GM12878 (cell line): ENCODE measurements around the gene AP5B1. TPM values are rescaled to one million over a fixed set of nuclear protein-coding genes. Genes with fewer than 3 reads are reported as not detected.

Experiments
- CBFB ChIP-seq: IDR thresholded peaks from 2 replicates; pipeline ENCODE4 v1.6.1; 2016; ENCODE audit warnings: antibody characterized with exemption, low read depth
- GATAD2B ChIP-seq: fragments of 450-650 bp; conservative IDR thresholded peaks from 2 replicates; pipeline ENCODE4 v1.6.1; 2017; ENCODE audit warnings: low read depth, mild to moderate bottlenecking, moderate library complexity
- HCFC1 ChIP-seq: fragments of 150-350 bp; IDR thresholded peaks from 2 replicates; pipeline ENCODE4 v1.6.1; 2014; ENCODE audit warnings: low read length
- KAT2A ChIP-seq: conservative IDR thresholded peaks from 2 replicates; pipeline ENCODE4 v1.6.1; 2011; ENCODE audit warnings: low read depth, low read length; ENCODE audit not compliant: control insufficient read depth
- MTA3 ChIP-seq: IDR thresholded peaks from 2 replicates; pipeline ENCODE4 v1.6.1; 2012; ENCODE audit warnings: low read length, inconsistent platforms, borderline replicate concordance
- POLR2AphosphoS5 ChIP-seq: IDR thresholded peaks from 2 replicates; pipeline ENCODE4 v1.6.1; 2011; ENCODE audit warnings: mild to moderate bottlenecking, low read length, inconsistent platforms
- SMC3 ChIP-seq: IDR thresholded peaks from 2 replicates; pipeline ENCODE4 v1.6.1; 2011; ENCODE audit warnings: low read length, improper control_type of control experiment, borderline replicate concordance
- SUPT20H ChIP-seq: IDR thresholded peaks from 2 replicates; pipeline ENCODE4 v1.6.1; 2011; ENCODE audit warnings: low read depth, mild to moderate bottlenecking, low read length, moderate library complexity, borderline replicate concordance; ENCODE audit not compliant: control insufficient read depth
- SUZ12 ChIP-seq: fragments of 200-600 bp; sonication (generic); IDR thresholded peaks from one replicate; pipeline ENCODE4 v1.6.1; 2018; ENCODE audit warnings: antibody characterized with exemption, mild to moderate bottlenecking; ENCODE audit not compliant: unreplicated experiment
- ZNF207 ChIP-seq: fragments of 450-650 bp; IDR thresholded peaks from 2 replicates; pipeline ENCODE4 v1.6.1; 2014; ENCODE audit warnings: antibody characterized with exemption, mild to moderate bottlenecking, borderline replicate concordance
- ZSCAN29 ChIP-seq: fragments of 450-650 bp; IDR thresholded peaks from 2 replicates; pipeline ENCODE4 v1.6.1; 2017; ENCODE audit warnings: mild to moderate bottlenecking, moderate library complexity
- polyA plus RNA-seq, 11 experiments: library from polyadenylated mRNA; depleted of rRNA in 4 of 11; unstranded in 6 of 11; stranded (reverse) in 5 of 11; fragments of >200 nt; fragmentation: Nextera tagmentation in 4 of 11; fragmentation: Illumina TruSeq in 1 of 11; extraction: Ambion mirVana in 4 of 11; extraction: Trizol in 1 of 11; gene quantifications; 1 replicate in 1 of 11; 2 replicates in 10 of 11; pipeline versions ENCODE4 v1.2.1 to v1.2.3, GENCODE V29; 2011 to 2016; ENCODE audit warnings: inconsistent platforms in 2 of 11, missing spikeins in 2 of 11, low read depth in 1 of 11
- total RNA-seq, 4 experiments: library from RNA; depleted of rRNA in 3 of 4; stranded (reverse); fragments of >200 nt in 3 of 4; fragmentation: Illumina TruSeq in 1 of 4; extraction: Trizol in 1 of 4; gene quantifications; 2 replicates each; pipeline versions ENCODE4 v1.2.1 to v1.2.3, GENCODE V29; 2013 to 2021
- TF ChIP-seq, protein P1 (sequence below): fragments of 450-650 bp; formaldehyde crosslinking; IDR thresholded peaks from 2 replicates; pipeline ENCODE4 v1.5.0; 2022; ENCODE audit warnings: mild to moderate bottlenecking, missing genetic modification characterization
- TF ChIP-seq, protein P2 (sequence below): fragments of 450-650 bp; IDR thresholded peaks from 2 replicates; pipeline ENCODE4 v1.6.1; 2017; ENCODE audit warnings: low read depth, mild to moderate bottlenecking, moderate library complexity
- TF ChIP-seq, protein P3 (sequence below): fragments of 150-350 bp; IDR thresholded peaks from 2 replicates; pipeline ENCODE4 v1.6.1; 2016; ENCODE audit warnings: low read depth, low read length
- TF ChIP-seq, protein P4 (sequence below): fragments of 450-650 bp; conservative IDR thresholded peaks from 2 replicates; pipeline ENCODE4 v1.6.1; 2017; ENCODE audit warnings: mild to moderate bottlenecking, moderate library complexity
- TF ChIP-seq, protein P5 (sequence below): fragments of 450-650 bp; IDR thresholded peaks from 2 replicates; pipeline ENCODE4 v1.6.1; 2017; ENCODE audit warnings: mild to moderate bottlenecking

AP5B1 gene
- total and polyA plus RNA-seq, 10 of the 15 experiments (the other 5 are each of a cell fraction or from before 2014, with no cell fraction given) = 0.47 to 13.1 (median 4.8) TPM

DNA sequence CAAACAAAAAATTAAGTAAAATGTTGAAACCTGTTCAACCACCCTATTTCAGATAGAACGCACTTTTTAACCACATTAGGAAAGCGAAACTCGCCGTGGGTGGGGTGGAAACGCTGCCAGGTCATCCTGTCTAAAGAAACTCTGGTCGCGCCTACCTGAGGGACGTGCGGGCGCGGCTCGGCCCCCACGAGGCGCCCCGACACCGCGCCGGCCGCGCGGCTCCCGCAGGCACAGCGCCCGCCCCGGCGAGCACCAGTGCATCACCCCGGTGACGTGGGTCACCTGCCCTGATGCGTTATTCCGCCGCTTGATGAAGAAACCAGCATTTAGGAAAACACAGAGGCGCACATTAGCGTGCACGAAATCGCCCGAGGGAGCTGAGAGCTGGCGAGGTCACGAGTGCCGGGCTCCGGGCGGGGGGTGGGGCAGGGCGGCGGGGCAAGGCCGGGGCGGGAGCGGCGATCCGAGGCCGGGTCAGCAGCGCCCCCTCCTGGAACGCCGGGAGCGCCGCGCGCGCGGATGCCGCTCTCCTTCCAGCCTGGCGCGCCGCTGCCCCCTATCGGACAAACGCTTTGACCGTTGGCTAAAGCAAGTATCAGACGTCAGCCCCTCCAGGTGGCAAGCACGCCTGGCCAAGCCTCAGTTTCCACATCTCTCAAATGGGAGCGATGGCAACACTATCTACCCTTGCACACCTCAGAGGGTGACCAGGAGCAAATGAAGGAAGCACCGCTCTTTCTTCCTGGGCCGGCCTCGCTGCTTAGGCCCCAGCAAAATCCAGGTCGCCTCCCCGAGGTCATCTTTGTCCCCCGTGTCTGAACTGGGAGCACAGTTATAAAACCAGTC is 37.3 kb upstream of the AP5B1 start (continued):
- TF ChIP-seq ZNF207 = no peak
- 0 out of 2 replicates have a peak, but pooled peaks have one; percentile 26 for TF ChIP-seq HCFC1
- TF ChIP-seq MTA3 = no peak
- 0 out of 2 replicates have a peak, but pooled peaks have one; percentile 44 for TF ChIP-seq ZSCAN29
- TF ChIP-seq CBFB = no peak
- no peak for TF ChIP-seq SUPT20H
- TF ChIP-seq, protein P1, sequence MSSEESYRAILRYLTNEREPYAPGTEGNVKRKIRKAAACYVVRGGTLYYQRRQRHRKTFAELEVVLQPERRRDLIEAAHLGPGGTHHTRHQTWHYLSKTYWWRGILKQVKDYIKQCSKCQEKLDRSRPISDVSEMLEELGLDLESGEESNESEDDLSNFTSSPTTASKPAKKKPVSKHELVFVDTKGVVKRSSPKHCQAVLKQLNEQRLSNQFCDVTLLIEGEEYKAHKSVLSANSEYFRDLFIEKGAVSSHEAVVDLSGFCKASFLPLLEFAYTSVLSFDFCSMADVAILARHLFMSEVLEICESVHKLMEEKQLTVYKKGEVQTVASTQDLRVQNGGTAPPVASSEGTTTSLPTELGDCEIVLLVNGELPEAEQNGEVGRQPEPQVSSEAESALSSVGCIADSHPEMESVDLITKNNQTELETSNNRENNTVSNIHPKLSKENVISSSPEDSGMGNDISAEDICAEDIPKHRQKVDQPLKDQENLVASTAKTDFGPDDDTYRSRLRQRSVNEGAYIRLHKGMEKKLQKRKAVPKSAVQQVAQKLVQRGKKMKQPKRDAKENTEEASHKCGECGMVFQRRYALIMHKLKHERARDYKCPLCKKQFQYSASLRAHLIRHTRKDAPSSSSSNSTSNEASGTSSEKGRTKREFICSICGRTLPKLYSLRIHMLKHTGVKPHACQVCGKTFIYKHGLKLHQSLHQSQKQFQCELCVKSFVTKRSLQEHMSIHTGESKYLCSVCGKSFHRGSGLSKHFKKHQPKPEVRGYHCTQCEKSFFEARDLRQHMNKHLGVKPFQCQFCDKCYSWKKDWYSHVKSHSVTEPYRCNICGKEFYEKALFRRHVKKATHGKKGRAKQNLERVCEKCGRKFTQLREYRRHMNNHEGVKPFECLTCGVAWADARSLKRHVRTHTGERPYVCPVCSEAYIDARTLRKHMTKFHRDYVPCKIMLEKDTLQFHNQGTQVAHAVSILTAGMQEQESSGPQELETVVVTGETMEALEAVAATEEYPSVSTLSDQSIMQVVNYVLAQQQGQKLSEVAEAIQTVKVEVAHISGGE = no peak
- no peak for TF ChIP-seq SUZ12
- TF ChIP-seq, protein P2, sequence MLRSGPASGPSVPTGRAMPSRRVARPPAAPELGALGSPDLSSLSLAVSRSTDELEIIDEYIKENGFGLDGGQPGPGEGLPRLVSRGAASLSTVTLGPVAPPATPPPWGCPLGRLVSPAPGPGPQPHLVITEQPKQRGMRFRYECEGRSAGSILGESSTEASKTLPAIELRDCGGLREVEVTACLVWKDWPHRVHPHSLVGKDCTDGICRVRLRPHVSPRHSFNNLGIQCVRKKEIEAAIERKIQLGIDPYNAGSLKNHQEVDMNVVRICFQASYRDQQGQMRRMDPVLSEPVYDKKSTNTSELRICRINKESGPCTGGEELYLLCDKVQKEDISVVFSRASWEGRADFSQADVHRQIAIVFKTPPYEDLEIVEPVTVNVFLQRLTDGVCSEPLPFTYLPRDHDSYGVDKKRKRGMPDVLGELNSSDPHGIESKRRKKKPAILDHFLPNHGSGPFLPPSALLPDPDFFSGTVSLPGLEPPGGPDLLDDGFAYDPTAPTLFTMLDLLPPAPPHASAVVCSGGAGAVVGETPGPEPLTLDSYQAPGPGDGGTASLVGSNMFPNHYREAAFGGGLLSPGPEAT = no peak
- TF ChIP-seq KAT2A = no peak
- peak; percentile 96 for TF ChIP-seq SMC3
- TF ChIP-seq, protein P3, sequence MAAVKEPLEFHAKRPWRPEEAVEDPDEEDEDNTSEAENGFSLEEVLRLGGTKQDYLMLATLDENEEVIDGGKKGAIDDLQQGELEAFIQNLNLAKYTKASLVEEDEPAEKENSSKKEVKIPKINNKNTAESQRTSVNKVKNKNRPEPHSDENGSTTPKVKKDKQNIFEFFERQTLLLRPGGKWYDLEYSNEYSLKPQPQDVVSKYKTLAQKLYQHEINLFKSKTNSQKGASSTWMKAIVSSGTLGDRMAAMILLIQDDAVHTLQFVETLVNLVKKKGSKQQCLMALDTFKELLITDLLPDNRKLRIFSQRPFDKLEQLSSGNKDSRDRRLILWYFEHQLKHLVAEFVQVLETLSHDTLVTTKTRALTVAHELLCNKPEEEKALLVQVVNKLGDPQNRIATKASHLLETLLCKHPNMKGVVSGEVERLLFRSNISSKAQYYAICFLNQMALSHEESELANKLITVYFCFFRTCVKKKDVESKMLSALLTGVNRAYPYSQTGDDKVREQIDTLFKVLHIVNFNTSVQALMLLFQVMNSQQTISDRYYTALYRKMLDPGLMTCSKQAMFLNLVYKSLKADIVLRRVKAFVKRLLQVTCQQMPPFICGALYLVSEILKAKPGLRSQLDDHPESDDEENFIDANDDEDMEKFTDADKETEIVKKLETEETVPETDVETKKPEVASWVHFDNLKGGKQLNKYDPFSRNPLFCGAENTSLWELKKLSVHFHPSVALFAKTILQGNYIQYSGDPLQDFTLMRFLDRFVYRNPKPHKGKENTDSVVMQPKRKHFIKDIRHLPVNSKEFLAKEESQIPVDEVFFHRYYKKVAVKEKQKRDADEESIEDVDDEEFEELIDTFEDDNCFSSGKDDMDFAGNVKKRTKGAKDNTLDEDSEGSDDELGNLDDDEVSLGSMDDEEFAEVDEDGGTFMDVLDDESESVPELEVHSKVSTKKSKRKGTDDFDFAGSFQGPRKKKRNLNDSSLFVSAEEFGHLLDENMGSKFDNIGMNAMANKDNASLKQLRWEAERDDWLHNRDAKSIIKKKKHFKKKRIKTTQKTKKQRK = no peak
- no peak for TF ChIP-seq POLR2AphosphoS5
- TF ChIP-seq, protein P4, sequence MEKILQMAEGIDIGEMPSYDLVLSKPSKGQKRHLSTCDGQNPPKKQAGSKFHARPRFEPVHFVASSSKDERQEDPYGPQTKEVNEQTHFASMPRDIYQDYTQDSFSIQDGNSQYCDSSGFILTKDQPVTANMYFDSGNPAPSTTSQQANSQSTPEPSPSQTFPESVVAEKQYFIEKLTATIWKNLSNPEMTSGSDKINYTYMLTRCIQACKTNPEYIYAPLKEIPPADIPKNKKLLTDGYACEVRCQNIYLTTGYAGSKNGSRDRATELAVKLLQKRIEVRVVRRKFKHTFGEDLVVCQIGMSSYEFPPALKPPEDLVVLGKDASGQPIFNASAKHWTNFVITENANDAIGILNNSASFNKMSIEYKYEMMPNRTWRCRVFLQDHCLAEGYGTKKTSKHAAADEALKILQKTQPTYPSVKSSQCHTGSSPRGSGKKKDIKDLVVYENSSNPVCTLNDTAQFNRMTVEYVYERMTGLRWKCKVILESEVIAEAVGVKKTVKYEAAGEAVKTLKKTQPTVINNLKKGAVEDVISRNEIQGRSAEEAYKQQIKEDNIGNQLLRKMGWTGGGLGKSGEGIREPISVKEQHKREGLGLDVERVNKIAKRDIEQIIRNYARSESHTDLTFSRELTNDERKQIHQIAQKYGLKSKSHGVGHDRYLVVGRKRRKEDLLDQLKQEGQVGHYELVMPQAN = peak; percentile 91
- TF ChIP-seq, protein P5, sequence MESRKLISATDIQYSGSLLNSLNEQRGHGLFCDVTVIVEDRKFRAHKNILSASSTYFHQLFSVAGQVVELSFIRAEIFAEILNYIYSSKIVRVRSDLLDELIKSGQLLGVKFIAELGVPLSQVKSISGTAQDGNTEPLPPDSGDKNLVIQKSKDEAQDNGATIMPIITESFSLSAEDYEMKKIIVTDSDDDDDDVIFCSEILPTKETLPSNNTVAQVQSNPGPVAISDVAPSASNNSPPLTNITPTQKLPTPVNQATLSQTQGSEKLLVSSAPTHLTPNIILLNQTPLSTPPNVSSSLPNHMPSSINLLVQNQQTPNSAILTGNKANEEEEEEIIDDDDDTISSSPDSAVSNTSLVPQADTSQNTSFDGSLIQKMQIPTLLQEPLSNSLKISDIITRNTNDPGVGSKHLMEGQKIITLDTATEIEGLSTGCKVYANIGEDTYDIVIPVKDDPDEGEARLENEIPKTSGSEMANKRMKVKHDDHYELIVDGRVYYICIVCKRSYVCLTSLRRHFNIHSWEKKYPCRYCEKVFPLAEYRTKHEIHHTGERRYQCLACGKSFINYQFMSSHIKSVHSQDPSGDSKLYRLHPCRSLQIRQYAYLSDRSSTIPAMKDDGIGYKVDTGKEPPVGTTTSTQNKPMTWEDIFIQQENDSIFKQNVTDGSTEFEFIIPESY = no peak
- peak; percentile 81 for TF ChIP-seq GATAD2B
